Neural cell (in vitro differentiated cells): Measurements from ENCODE around the gene TNFRSF13B.

Source experiments
- CTCF ChIP-seq: fragments of 450-650 bp; IDR thresholded peaks from 2 replicates; pipeline ENCODE4 v1.5.1; 2014; ENCODE audit warnings: antibody characterized with exemption, mild to moderate bottlenecking, moderate library complexity; ENCODE audit not compliant: poor library complexity, severe bottlenecking
- EP300 ChIP-seq: fragments of 450-650 bp; conservative IDR thresholded peaks from 2 replicates; pipeline ENCODE4 v1.6.1; 2014; ENCODE audit warnings: antibody characterized with exemption, mild to moderate bottlenecking, moderate library complexity; ENCODE audit not compliant: poor library complexity, severe bottlenecking
- EZH2 ChIP-seq: fragments of 200-600, 300-800 bp; shearing (Covaris generic), sonication (generic); IDR thresholded peaks from 2 replicates; pipeline ENCODE4 v1.6.1; 2014; ENCODE audit warnings: antibody characterized with exemption, low read length, borderline replicate concordance, mild to moderate bottlenecking; ENCODE audit not compliant: insufficient read depth, poor library complexity, severe bottlenecking
- MXI1 ChIP-seq: fragments of 450-650 bp; conservative IDR thresholded peaks from 2 replicates; pipeline ENCODE4 v1.6.1; 2014; ENCODE audit warnings: antibody characterized with exemption, mild to moderate bottlenecking; ENCODE audit not compliant: poor library complexity, severe bottlenecking
- POLR2AphosphoS5 ChIP-seq: IDR thresholded peaks from 2 replicates; pipeline ENCODE4 v1.6.1; 2012
- TAF1 ChIP-seq: IDR thresholded peaks from 2 replicates; pipeline ENCODE4 v1.6.1; 2012; ENCODE audit warnings: low read depth

- no peak for TF ChIP-seq CTCF
- no peak for TF ChIP-seq TAF1
- no peak for TF ChIP-seq POLR2AphosphoS5
- TF ChIP-seq EP300 = no peak
- TF ChIP-seq EZH2 = no peak
- no peak for TF ChIP-seq MXI1
Measured at GRCh38 chr17:16989953-16990860, 18.3 kb upstream of the TNFRSF13B start.
